Stimulated activated naive CD8-positive, alpha-beta T cell treated with anti-CD3 and anti-CD28 coated beads, Interleukin-15, amount 100 ng/mL, for 72 hours (primary cell): Measurements from ENCODE around the gene GRIP1.

Experiments used
- ATAC-seq: fragments of 150-1000 bp; cut with Tn5 transposase; 2 replicates; pipeline ENCODE4 v1.10.0; 2021; ENCODE audit warnings: mild to moderate bottlenecking, moderate library complexity
- DNase-seq, 2 donors: peaks; one replicate each; pipeline ENCODE4 v3.0.0; 2021 to 2022
- H3K27ac Mint-ChIP-seq, 2 donors: one replicate each; pipeline ENCODE4 v1.8.0; 2022; ENCODE audit warnings: mild to moderate bottlenecking in 2 of 2, mixed read lengths in 2 of 2, moderate library complexity in 2 of 2
- H3K27me3 Mint-ChIP-seq: one replicate; pipeline ENCODE4 v1.8.0; 2022; ENCODE audit warnings: mixed read lengths
- H3K4me1 Mint-ChIP-seq: one replicate; pipeline ENCODE4 v1.8.0; 2022; ENCODE audit warnings: mild to moderate bottlenecking, mixed read lengths
- H3K4me3 Mint-ChIP-seq, 2 donors: one replicate each; pipeline ENCODE4 v1.8.0; 2022; ENCODE audit warnings: mild to moderate bottlenecking in 2 of 2, mixed read lengths in 2 of 2, moderate library complexity in 1 of 2
- H3K9me3 Mint-ChIP-seq, 2 donors: one replicate each; pipeline ENCODE4 v1.8.0; 2022; ENCODE audit warnings: mixed read lengths in 2 of 2

The GRIP1 gene

DNA sequence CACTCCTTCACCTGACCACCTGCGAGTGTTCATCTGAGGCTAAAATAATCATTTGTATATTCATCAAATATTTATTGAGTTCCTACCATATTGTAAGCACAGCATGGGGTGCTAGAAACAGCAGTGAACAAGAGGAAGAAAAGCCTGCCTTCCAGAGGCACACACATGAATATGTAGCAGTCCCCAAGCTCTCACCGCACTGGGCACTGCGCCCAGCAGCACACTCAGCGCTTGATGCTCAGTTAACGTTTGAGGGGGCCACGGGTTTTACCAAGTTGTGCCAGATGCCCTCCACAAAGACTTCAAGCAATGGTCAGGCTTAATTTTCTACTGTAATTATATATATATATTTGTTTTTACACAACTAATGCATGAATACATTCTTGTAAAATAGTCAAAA lies 324.6 kb downstream of the GRIP1 start:
- H3K4me3 Mint-ChIP-seq = no peak overlapping the region
- no peaks in the 10 kb centered on the region for H3K9me3 Mint-ChIP-seq
- ATAC-seq = no peak
- no peaks in the 10 kb centered on the region for H3K4me1 Mint-ChIP-seq
- no peak for DNase-seq
- H3K27ac Mint-ChIP-seq = peak overlapping the region in 1 of 2 donors; percentile 30
- no peaks in the 10 kb centered on the region for H3K27me3 Mint-ChIP-seq

DNA sequence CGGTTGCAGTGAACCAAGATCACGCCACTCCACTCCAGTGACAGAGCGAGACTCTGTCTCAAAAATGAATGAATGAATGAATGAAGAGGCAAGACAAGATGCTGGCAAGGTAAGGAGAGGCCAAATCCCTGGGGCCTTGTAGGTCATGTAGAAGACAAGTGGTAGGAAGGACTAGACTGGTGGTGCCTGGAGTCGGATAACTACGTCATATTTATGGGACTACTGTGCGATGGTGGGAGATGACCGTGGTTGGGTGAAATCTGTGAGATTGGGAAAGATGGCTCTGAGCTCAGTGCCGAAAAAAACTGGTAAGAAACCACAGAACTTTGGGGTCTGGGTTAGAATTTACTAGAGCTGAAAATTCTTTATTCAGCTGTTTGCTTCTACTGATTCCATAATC lies 326.0 kb downstream of the GRIP1 start:
- H3K27ac Mint-ChIP-seq = no peak overlapping the region
- ATAC-seq = no peak
- H3K4me3 Mint-ChIP-seq = no peak overlapping the region
- H3K4me1 Mint-ChIP-seq = no peaks in the 10 kb centered on the region
- no peaks in the 10 kb centered on the region for H3K9me3 Mint-ChIP-seq
- no peaks in the 10 kb centered on the region for H3K27me3 Mint-ChIP-seq
- no peak for DNase-seq

DNA sequence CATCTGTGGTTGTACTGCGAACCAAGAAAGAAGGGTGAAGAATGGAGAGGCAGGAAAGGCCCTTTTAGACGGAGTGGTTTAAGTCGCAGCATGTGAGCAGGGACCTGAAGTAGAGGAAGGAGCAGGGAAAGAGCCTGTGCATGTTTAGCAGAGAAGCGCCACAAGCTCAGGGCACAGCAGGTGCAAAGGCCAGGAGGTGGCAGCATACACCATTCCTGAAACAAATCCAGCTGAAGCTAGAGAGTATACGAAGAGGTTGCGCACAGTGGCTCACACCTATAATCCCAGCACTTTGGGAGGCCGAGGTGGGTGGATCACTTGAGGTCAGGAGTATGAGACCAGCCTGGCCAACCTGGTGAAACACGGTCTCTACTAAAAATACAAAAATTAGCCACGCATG lies 326.7 kb downstream of the GRIP1 start:
- no peak overlapping the region for H3K4me3 Mint-ChIP-seq
- peak overlapping the region in 1 of 2 donors; percentile 38 for H3K27ac Mint-ChIP-seq
- no peaks in the 10 kb centered on the region for H3K27me3 Mint-ChIP-seq
- H3K4me1 Mint-ChIP-seq = no peaks in the 10 kb centered on the region
- ATAC-seq (no peak), DNase-seq (no peak)
- H3K9me3 Mint-ChIP-seq = no peaks in the 10 kb centered on the region

DNA sequence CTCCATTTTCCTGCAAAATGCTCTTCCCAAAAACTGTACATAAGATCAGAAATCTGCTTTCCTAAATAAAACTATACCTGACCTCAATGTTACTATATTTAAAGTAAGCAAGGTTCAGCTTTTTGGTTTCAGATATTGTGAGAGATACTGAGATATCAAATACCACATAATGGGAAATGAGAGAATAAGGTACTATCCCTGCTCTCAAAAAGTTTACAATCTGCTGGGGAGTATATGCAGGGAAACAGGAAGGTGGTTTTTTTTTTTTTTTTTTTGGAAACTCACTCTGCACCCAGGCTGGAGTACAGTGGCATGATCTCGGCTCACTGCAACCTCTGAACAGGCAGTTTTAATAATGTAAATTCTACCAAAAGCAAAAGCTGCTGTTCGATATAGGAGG lies 327.6 kb downstream of the GRIP1 start:
- Mint-ChIP-seq H3K4me3 (no peak overlapping the region), H3K4me1 (peaks cover under 1% of the 10 kb centered on the region), H3K27me3 (no peaks in the 10 kb centered on the region), H3K27ac (peak overlapping the region in 1 of 2 donors; percentile 78), H3K9me3 (no peaks in the 10 kb centered on the region)
- ATAC-seq = no peak
- DNase-seq = no peak

DNA sequence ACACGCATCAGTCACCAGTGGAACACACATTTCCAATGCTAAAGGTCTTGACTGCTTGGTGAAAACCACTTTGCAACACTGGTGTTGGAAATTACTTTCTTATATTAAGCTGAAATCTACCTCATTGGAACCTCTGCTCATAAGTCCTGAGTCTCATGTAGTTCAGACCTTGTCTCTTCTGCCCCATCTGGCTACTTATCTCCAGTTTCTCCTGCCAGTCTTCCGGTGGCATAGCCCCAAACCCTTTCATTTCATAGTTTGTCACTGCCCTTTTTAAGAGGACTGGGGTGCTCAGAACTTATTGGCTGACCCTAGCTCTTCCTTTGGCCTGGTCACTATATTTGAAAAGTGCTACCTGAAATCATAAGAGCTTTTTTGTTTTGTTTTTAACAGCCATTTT lies 332.9 kb downstream of the GRIP1 start:
- peaks cover 23% of the 10 kb centered on the region for H3K4me1 Mint-ChIP-seq
- peak overlapping the region in 1 of 2 donors; percentile 90 for H3K27ac Mint-ChIP-seq
- H3K9me3 Mint-ChIP-seq = peaks cover 0 to 10% of the 10 kb centered on the region in 2 donors
- ATAC-seq = no peak
- no peaks in the 10 kb centered on the region for H3K27me3 Mint-ChIP-seq
- DNase-seq = no peak
- no peak overlapping the region for H3K4me3 Mint-ChIP-seq

DNA sequence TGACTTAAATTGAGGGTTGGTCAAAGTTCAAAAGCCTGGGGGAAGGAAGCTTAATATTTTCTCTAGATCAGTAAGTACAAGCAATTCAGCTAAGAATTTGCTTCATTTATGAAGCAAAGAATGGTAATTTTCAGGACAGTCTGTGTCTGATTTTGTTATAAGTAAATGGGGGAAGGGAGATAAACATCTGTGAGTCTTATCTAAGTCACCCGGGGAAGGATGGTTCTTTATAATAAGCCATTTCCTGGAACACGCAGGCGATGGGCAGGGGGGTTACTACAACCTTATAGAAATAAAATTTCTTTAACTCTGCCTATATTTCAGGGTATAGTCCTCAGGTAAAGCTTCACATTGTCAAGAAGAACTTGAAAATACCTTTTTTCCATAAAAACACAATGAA lies 333.7 kb downstream of the GRIP1 start:
- DNase-seq (no peak), ATAC-seq (no peak)
- H3K27ac Mint-ChIP-seq = peak overlapping the region in 1 of 2 donors; percentile 17

DNA sequence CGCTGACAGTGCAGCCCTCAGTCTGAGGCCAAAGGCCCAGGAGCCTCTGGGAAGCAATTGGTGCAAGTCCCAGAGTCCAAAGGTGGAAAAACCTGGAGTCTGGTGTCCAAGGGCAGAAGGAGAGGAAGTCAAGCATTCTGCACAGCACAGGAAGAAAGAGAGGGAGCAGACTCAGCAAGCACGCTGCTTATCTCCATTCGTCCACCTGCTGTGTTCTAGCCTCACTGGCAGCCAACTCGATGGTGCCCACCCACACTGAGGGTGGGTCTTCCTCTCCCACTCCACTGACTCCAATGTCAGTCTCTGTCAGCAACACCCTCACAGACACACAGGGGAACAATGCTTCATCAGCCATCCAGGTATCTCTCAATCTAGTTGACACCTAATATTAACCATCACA lies 337.8 kb downstream of the GRIP1 start:
- Mint-ChIP-seq H3K9me3 (peaks cover 0 to 15% of the 10 kb centered on the region in 2 donors), H3K4me3 (no peak overlapping the region), H3K27me3 (no peaks in the 10 kb centered on the region), H3K4me1 (peaks cover 21% of the 10 kb centered on the region), H3K27ac (no peak overlapping the region)
- ATAC-seq (no peak), DNase-seq (no peak)

More for the DNA sequence above, 333.7 kb downstream of the GRIP1 start:
- peaks cover 0 to 15% of the 10 kb centered on the region in 2 donors for H3K9me3 Mint-ChIP-seq
- H3K4me1 Mint-ChIP-seq = peaks cover 23% of the 10 kb centered on the region
- H3K27me3 Mint-ChIP-seq = no peaks in the 10 kb centered on the region
- no peak overlapping the region for H3K4me3 Mint-ChIP-seq

DNA sequence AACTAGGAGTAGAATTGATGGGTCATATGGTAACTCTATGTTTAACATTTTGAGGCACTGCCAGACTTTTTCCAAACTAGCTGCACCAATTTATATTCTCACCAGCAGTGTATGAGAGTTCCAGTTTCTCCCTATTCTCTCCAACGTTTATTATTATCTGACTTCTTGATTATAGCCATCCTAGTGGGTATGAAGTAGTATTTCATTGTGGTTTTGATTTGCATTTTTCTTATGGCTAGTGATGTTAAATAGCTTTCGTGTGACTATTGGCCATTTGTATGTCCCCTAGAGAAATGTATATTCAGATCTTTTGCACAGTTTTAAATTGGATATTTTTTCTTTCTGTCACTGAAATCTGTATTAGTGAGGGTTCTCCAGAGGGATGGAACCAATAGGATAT lies 338.7 kb downstream of the GRIP1 start:
- ATAC-seq (no peak), DNase-seq (no peak)
- peaks cover 14% of the 10 kb centered on the region for H3K4me1 Mint-ChIP-seq
- H3K4me3 Mint-ChIP-seq = no peak overlapping the region
- no peak overlapping the region for H3K27ac Mint-ChIP-seq
- peaks cover 0 to 15% of the 10 kb centered on the region in 2 donors for H3K9me3 Mint-ChIP-seq
- H3K27me3 Mint-ChIP-seq = no peaks in the 10 kb centered on the region

DNA sequence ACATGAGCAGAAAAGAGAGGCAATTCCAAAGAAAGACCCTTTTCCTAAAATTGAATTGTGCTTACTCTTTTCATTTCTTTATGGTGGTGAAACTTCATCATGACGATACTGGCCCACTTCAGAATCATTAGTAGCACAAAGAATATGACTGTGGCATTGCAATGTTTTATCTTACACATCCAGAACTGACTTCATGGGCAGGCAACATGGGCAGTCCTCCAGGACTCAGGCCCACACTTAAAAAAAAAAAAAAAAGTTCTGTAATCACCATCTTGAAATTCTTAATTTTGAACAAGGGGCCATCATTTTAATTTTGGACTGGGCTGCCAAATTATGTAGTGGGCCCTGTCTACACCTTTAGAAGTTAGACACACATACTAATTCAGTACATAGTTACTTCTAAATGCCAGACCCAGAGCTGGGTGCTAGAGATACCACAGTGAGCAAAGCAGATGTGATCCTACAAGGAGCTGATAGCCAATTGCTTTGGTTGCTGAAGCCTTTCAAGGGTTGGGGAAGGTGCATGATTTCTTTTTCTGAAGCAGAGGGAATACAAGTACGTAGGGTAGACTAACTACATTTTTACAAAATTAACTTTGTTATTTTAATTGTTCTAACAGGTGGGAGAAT lies 341.4 kb downstream of the GRIP1 start:
- H3K4me1 Mint-ChIP-seq = no peaks in the 10 kb centered on the region
- DNase-seq = no peak
- peaks cover 0 to 15% of the 10 kb centered on the region in 2 donors for H3K9me3 Mint-ChIP-seq
- no peak for ATAC-seq
- H3K4me3 Mint-ChIP-seq = no peak overlapping the region
- no peak overlapping the region for H3K27ac Mint-ChIP-seq
- no peaks in the 10 kb centered on the region for H3K27me3 Mint-ChIP-seq

DNA sequence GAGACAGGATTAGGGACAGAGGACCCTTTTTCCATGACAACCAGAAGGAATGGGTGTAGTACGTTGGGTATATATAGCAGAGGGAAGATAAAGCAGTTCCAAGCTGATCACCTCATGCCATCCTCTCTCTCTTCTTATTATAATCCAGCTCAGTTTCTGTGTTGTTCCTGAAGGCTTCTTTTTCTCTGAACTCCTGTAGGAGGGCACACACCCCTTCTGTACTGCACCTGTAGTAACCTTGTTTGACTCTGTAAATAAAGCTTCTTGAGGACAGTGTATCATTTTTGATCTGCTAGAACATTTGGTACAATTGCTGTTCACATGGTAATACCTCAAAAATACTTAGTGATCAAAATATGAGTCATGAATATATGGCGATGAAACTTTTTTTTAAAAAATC lies 343.1 kb downstream of the GRIP1 start:
- H3K9me3 Mint-ChIP-seq = peaks cover 0 to 3% of the 10 kb centered on the region in 2 donors
- ATAC-seq (no peak), DNase-seq (no peak)
- no peaks in the 10 kb centered on the region for H3K27me3 Mint-ChIP-seq
- H3K4me1 Mint-ChIP-seq = peaks cover 12% of the 10 kb centered on the region
- H3K27ac Mint-ChIP-seq = no peak overlapping the region
- no peak overlapping the region for H3K4me3 Mint-ChIP-seq

DNA sequence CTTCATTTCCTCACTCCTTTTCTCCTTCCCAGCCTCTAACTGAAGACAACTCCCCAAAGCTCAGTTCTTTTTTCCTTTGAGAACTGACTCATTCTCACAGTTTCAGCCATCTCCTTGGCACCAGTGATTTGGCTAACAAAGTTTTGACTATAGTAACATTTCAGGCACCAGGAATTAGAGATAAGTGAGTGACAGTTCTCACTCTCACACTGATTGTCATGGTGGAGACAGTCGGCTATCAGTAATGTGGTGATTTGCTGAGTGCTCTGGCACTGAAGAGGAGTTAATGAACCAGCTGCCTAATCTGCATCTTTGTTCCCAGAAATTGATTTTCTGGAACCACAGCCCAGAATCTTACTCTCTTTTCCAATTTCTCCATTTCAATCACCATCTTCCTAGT lies 347.1 kb downstream of the GRIP1 start:
- Mint-ChIP-seq H3K4me1 (peaks cover 21% of the 10 kb centered on the region), H3K27ac (no peak overlapping the region), H3K4me3 (no peak overlapping the region), H3K27me3 (no peaks in the 10 kb centered on the region), H3K9me3 (no peaks in the 10 kb centered on the region)
- ATAC-seq (no peak), DNase-seq (no peak)

DNA sequence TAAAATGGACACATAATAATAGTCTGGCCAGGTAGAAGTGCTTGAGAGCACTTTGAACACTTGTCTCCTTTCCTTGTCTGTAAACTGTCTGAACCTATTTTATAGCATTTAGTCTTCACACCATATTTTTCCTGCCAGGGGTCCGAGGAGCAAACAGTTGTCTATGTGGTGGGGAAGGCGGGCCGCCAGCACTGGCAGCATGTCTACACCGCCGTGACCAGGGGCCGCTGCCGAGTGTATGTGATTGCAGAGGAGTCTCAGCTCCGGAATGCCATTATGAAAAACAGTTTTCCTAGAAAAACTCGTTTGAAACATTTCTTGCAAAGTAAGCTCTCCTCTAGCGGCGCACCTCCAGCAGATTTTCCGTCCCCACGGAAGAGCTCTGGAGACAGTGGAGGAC lies 347.9 kb downstream of the GRIP1 start:
- no peak for ATAC-seq
- Mint-ChIP-seq H3K9me3 (no peaks in the 10 kb centered on the region), H3K27me3 (no peaks in the 10 kb centered on the region), H3K27ac (peak overlapping the region in 1 of 2 donors; percentile 41), H3K4me1 (peaks cover 21% of the 10 kb centered on the region), H3K4me3 (no peak overlapping the region)
- no peak for DNase-seq

DNA sequence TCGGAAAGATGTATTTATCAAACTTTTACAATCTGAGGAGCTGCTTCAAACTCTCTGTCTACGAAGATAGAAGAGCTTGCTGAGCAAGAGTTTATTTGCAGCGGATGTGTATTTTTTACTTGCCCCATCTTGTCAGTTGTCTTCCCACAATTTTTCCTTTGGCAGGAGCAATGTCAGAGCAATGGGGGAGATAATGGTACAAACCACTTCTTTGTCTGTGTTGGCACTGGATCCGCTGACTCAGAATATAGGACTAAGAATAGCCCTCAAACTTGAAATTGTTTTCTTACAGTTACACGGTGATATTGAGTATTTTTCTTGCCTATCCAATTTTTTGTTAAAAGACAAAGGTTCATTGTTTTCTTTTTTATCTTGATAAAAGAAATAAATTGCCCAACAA lies 348.9 kb downstream of the GRIP1 start:
- DNase-seq (no peak), ATAC-seq (no peak)
- Mint-ChIP-seq H3K4me3 (no peak overlapping the region), H3K9me3 (no peaks in the 10 kb centered on the region), H3K27me3 (no peaks in the 10 kb centered on the region), H3K27ac (no peak overlapping the region), H3K4me1 (peaks cover 21% of the 10 kb centered on the region)

DNA sequence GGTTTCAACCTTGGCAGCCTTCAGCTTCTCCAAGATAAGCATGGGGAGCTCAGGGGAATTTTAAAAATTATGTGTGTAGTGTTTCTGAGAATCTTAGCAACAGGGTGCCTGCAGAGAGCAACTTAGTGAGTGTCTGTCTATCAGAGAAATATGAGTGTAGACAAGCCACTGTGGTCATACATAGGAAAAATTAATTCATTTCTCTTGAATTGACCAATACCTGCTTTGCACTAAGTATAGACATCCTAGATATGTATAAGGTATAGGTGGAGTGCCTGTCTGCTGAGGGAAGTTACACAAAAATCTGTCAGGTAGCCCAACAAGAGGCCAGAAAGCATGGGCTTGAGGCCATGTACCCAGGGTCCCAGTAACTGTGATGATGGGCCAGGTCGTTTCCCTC lies 355.9 kb downstream of the GRIP1 start:
- H3K27me3 Mint-ChIP-seq = no peaks in the 10 kb centered on the region
- no peak overlapping the region for H3K27ac Mint-ChIP-seq
- no peak overlapping the region for H3K4me3 Mint-ChIP-seq
- H3K4me1 Mint-ChIP-seq = peaks cover 19% of the 10 kb centered on the region
- ATAC-seq (no peak), DNase-seq (no peak)
- H3K9me3 Mint-ChIP-seq = no peaks in the 10 kb centered on the region

DNA sequence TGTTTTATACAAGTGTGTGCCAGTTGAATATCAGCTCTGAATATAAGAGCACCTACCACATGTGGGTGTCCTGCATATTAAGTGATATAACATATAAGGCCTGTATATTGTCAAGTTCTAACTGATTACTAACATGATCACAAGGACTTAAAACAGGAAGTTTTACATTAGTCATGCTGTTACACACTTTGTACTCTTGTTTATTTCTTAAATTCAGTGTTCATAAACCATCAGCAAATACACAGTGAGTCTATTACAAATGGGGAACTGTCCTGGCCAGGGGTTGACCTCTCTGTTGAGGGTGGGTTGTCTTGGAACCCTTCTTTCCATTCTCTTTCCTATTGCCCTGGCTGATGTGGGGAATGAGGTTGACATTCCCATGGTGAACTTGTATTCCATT lies 357.4 kb downstream of the GRIP1 start:
- Mint-ChIP-seq H3K4me3 (no peak overlapping the region), H3K27ac (peak overlapping the region in 1 of 2 donors; percentile 13), H3K9me3 (no peaks in the 10 kb centered on the region), H3K4me1 (peaks cover 11% of the 10 kb centered on the region), H3K27me3 (no peaks in the 10 kb centered on the region)
- ATAC-seq (no peak), DNase-seq (no peak)

DNA sequence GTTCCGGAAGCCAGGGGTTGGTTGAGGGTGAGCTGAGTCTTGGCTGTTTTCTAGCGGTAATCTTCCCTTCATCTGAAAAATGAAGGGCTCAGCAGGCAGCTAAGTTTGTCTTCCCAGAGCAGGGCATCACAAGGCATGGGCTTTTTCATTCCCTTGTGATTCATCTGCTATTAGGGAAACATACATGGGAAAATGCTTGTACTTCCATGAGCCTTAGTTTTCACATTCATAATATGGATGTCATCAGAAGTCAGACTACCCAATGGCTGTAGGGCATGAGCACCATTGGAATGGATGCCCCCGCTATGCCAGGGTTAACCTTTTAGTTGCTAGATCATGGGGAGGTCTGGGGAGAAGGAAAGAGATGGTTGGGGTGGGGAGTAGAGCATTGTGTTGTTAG lies 357.9 kb downstream of the GRIP1 start:
- Mint-ChIP-seq H3K9me3 (no peaks in the 10 kb centered on the region), H3K4me1 (peaks cover 11% of the 10 kb centered on the region), H3K4me3 (no peak overlapping the region), H3K27me3 (no peaks in the 10 kb centered on the region), H3K27ac (no peak overlapping the region)
- ATAC-seq = no peak
- DNase-seq = no peak

DNA sequence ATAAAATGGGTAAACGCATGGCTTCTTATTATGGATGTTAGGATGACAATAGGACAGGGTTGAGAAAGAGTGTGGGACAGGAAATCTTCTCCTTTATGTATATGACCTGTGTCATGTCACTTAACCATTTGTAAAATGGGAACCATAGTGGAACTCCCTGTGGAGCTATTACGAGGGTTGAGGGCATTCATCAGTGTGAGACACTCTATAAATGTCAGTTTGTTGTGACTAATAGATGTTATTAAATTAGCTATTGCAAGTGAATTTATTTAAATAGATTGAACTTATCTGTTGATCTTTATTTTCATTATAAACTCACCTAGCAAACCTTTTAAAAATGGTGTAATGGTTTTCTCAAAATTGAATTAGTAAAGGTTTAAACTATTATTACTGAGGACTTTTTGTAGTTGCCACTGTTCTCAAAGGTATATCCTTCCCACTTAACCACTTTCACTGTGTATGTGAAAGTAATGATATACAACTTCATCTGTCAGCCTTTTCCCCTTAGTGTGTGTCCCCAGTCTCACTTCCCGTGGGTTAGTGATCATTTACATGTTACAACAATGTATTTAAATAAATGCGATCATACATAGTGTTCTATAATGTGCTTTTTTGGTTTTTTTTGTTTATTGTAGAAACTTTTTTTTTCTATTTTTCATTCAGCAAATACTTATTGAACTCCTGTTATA lies 359.5 kb downstream of the GRIP1 start:
- no peaks in the 10 kb centered on the region for H3K27me3 Mint-ChIP-seq
- no peak overlapping the region for H3K4me3 Mint-ChIP-seq
- no peaks in the 10 kb centered on the region for H3K9me3 Mint-ChIP-seq
- H3K27ac Mint-ChIP-seq = no peak overlapping the region
- no peak for ATAC-seq
- peaks cover 11% of the 10 kb centered on the region for H3K4me1 Mint-ChIP-seq
- DNase-seq = no peak
